ENCODE data around the gene CLIP2.
"Not testable (repeated sequence)": the region's sequence is repeated elsewhere in the genome, so short reads cannot be mapped to it uniquely, and the experiment has no call there.

Gene CLIP2

DNA sequence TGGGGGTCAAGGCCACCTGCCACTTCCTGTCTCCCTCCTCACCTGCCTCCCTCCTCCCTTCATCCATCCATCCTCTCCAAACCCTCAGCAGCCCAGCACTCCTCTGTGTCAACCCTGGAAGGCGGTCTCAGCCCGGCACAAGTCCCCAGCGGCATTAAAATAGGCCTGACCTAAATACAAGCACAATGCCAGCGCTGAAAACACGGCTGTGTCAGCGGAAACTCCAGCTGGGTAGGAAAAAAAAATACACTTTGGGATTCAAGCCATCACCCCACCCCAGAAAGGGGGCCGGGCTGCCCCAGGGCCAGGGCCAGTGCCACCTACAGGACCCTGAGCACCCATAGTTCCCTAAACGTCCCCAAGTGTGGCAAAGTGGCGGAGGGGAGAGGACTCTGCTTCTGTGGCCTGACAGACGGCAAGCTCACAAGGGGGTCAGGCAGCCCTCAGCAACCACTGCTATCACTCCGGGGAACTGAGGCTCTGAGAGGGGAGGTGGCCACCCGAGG lies 141.8 kb downstream of the CLIP2 start:
- DNase-seq (ENCODE audit: low read depth) = no peak

DNA sequence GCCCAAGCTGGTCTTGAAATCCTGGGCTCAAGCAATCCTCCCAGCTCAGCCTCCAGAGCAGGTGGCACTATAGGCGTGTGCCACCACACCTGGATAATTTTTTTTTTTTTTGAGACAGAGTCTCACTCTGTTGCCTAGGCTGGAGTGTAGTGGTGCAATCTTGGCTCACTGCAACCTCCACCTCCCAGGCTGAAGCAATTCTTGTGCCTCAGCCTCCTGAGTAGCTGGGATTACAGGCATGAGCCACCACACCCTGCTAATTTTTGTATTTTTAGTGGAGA lies 148.0 kb downstream of the CLIP2 start:
- not testable (repeated sequence) for DNase-seq (ENCODE audit: low read depth)

DNA sequence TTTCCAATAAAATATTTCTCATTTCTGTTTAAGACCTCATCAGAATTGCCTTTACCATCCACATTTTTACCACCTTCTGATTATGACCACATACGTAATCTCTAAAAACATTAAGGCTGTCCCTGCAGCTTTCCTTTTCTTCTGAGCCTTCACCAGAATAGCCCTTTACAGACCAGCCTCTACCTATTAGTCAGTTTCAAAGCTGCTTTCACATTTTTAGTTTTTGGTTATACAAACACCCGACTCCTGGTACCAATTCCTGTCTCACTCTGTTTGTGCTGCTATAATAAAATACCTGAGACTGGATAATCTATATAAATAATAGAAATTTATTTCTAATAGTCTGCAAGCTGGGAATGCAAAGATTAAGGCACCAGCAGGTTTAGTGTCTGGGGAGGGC lies 149.1 kb downstream of the CLIP2 start:
- no peak for DNase-seq (ENCODE audit: low read depth)

DNA sequence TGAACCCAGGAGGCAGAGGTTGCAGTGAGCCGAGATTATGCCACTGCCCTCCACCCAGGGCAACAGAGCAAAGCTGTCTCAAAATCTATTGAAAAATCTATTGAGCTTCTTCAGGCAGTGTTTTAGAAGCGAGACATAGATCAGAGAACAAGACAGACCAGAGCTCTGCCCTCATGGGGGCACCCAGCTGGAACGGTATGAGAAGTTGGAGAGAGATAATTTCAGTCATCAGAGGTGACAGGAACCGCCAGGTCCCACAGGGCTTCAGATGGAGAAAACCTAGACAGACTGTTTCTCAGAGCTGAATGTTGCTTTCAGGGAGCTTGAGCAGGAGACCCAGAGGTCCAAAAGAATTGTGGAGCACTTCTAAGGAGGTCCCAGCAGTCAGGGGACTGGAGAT lies 150.3 kb downstream of the CLIP2 start:
- DNase-seq (ENCODE audit: low read depth) = no peak

DNA sequence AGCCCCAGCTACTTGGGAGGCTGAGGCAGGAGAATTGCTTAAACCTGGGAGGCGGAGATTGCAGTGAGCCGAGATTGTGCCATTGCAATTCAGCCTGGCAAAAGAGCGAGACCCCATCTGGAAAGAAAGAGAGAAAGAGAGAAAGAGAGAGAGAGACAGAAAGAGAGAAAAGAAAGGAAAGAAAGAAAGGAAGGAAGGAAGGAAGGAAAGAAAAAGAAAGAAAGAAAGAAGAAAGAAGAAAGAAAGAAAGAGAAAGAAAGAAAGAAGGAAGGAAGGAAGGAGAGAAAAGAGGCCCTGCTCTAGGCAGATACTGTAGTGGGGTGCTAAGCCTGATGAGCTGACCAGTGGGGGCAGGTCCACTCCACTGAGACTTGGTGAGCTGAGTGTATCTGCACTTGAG lies 150.9 kb downstream of the CLIP2 start:
- not testable (repeated sequence) for DNase-seq (ENCODE audit: low read depth)

DNA sequence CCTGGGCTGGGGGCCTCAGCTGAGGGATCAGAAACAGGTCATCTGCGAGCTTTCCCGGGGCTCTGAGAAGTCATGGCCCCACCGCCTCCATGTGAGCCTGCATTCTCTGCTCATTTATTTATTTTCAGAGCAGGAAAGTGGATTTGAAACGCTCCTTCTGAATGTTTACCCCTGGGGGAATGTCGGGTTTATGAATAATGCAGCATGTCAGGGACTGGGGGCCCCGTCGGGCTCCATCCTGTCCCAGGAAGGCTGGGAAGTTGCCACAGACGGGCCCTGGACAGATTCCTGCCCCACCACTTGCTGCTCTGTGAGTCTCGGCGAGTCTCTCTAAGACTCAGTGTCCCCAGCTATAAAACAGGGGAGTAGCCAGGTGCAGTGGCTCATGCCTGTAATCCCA lies 152.6 kb downstream of the CLIP2 start:
- no peak for DNase-seq (ENCODE audit: low read depth)

DNA sequence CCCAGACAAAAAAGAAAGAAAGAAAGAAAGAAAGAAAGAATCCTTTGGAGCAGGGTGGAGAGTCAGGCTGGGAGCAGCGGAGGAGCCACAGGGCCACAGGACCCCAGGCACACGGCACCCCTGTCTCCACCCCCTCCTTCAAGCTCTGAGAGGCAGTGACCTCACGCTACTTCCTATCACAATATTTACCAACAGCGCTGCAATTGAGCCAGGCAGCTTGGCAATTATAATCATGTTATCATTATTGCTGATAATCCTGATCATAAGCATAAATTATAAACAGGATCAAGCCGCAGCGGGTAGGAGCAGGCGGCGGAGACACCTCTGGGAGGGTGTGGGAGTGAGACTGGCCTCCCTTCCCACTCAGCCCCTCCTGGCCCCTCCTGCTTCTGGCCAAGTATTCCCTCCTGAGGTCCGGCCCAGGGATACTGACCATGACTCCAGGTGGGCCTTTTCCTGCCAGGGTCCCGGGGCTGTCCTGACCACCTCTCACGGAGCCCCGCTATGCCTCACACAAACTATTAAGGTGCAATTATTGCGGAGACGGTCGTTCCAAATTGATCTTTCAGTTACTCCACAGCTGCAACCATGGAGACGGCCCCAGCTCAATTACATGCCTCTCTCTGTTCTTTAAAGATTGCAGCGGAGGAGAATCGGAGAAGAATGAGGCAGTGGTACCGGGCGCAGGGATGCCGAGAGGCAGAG lies 154.5 kb downstream of the CLIP2 start:
- DNase-seq (ENCODE audit: low read depth) = no peak

DNA sequence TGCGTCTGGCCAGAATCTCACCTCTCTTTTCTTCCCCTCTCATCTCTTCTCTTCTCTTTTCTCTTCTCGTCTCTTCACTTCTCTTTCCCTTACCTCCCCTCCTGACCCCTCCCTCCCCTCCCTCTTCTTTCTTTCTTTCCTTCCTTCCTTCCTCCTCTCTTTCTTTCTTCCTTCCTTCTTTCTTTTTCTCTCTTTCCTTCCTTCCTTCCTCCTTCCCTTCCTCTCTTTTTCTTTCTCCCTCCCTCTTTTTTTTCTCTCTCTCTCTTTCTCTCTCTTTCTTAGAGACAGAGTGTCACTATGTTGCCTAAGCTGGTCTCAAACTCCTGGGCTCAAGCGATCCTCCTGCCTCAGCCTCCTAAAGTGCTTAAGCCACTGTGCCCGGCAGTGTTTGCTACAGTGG lies 159.9 kb downstream of the CLIP2 start:
- no peak for DNase-seq (ENCODE audit: low read depth)

DNA sequence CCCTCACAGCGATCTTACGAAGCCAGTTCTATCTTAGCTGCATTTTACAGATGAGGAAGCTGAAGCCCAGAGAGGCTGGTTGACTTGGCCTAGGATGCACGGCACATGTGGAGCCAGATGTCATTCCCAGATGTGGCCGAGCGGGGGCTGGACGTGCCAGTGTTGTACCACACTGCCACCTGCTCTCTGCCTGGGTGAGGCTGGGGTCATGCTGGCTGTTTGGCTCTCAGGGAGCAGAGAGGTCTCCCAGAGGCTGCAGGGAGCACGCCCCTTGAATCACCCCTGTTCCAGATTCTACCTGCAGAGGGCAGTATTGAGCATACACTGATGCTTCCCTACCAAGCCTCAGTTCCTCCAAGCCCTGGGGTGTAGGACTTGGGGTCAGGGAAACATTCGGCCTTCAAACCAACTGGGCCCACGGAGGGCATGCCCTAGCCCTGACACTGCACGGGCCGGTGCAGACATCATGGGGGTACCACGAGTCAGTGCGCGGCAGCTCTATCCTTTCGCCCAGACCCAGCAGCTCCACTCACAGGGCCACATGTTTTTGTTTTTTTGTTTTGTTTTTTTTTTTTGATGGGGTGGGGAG lies 160.7 kb downstream of the CLIP2 start:
- DNase-seq (ENCODE audit: low read depth) = no peak

DNA sequence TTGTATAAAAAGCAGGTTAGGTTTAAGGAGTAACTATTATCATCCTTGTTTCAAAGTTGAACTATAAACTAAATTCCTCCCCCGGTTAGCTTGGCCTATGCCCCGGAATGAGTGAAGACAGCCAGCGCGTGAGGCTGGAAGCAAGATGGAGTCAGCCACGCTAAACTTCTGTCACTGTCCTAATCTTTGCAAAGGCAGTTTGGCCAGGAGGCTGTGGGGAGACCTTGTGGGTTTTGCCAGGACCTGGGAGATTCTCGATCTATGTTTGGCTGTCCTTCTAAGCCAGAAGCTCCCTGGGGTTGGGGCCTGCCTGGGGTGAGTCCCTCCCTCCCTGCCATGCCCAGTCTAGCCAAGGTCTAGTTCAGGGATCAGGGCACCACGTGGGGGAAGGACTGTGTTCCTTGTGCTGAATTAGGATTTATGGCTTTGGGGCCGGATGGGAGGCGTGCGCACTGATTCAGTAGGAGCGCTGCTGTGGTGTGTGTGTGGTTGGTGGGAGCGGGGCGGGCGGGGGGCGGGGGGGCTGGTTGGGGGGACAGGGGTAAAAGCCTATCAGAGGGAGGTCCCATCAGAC lies 163.6 kb downstream of the CLIP2 start:
- no peak for DNase-seq (ENCODE audit: low read depth)

DNA sequence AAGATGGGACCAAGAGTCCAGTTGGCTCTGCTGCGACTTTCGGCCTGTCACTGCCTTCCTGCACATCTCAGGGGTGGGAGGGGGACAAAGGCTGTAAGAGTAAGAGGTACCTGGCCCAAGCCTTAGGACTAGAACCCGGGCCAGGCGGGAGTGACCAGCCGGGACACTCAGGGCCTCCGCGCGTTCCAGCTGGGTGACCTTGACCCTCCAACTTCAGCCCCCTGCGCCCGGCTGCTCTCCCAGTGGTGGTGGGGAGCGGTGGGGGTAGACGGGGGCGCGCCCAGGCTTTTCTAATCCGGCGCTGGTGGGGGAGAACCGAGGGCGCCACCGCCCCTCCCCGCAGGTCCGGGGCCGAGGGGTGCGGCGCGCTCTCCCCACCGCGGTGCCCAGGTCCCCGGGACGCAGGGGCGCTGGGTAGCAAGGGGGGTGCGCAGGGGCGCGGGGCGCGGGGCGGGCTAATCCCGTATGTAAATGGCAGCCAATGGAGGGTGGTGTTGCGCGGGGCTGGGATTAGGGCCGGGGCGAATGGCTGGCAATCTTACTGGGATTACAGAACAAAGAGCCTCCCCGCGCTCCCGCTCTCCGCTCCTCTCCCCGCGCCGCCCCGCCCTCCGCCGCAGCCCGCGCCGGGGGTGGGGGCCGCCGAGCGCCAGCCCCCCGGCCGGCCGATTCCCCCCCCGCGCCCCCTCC lies 164.3 kb downstream of the CLIP2 start, which contains the start of gene GTF2IRD1:
GTF2IRD1 (plus strand) TSS at position 585 of the 690 bp plus-strand sequence. CDS start 54,175 bp downstream, outside the sequence.
- no peak for DNase-seq (ENCODE audit: low read depth)

DNA sequence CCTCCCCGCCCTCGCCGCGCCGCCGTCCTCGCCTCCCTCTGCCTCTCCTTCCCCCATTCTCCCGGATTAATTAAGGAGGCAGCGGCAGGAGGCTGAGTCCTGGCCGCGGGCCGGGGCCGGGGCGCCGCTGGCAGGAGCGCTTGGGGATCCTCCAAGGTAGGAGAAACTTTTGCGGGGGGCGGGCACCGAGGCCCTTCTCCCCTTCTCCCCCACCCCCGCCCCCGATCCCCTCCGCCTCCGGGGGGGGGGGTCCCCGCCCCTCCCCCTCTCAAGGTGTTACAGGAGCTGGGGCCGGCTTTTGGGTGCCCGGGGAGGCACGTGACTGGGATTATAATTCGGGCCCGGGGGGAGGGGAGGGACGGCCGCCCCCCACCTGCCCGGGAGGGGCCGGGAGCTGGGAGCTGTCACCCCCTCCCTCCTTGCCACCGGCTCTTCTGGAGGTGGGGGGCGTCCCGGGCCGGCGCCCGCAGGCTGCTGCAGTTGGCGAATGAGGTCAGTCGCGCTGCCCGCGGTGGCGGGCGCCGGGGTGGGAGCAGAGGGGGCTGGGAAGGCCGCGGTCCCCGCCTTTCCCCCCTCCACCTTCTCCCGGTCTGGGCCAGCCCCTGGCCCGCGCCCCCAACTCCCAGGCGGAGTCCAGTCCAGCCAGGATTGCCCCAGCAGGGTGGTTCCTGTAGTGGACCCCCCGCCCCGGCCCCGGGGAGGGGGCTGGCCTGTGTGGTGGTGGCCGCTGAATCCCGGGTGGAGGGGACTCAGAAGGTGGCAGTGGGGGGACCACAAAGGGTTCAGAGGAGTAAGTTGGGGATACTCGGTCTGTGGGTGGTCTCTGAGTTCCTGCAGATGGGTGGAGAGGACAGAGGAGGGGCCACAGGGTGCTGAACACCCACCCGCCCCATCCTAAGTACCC lies 165.1 kb downstream of the CLIP2 start:
- DNase-seq (ENCODE audit: low read depth) = no peak

DNA sequence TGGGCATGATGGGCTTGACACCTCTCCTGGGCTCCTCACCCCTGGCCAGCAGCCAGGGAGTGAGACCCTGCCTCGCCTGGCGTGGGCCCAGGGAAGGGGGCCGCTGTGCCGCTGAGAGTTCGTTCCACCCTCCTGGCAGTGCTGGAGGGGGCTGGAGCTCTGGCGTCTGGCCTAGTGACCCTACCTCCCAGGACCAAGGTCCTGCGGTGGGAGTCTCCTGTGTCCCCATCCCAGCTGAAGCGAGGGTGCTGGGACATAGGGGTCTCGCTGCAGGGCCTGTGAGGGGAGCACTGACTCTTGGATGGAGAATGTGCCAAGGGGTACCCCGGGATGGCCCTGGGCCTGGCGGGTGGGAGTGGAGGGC lies 165.7 kb downstream of the CLIP2 start:
- no peak for DNase-seq (ENCODE audit: low read depth)

DNA sequence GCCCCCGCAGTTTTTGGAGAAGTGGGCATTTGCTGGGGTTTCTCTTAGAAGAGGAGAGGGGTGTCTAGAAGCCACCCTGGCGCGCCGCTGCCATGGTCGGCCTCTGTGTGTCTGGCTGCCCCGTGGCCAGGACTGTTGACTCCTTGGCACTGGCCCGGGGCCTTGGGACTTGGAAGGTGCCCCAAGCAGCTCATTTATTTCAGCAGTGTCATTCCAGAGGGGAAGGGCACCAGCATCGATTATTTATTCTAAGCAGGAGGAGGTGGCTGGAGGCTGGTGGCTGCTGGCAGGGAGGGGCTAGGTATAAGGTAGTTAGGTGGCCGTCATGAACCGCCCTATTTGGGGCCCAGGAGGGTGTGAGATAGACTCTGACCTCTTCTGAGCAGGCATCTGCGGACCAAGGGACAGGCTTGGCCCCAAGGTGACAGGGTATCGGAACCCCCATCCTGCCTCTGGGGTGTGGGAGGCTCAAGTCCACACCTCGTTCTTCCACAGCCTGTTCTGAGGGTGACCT lies 166.1 kb downstream of the CLIP2 start:
- no peak for DNase-seq (ENCODE audit: low read depth)

All from GM04504 (cell line).